DOHH2 (cell line): ENCODE measurements around the gene LMCD1.

Source experiments
- EZH2phosphoT487 ChIP-seq: fragments of 200-600 bp; sonication (generic); IDR thresholded peaks from 2 replicates; pipeline ENCODE4 v1.6.1; 2017; ENCODE audit warnings: borderline replicate concordance, mild to moderate bottlenecking, antibody characterized with exemption, low read length, moderate library complexity, mixed read lengths
- TF ChIP-seq, protein P1 (sequence below): fragments of 200-600 bp; sonication (generic); IDR thresholded peaks from one replicate; pipeline ENCODE4 v1.5.1; 2014; ENCODE audit warnings: antibody characterized with exemption, mild to moderate bottlenecking, low read depth, low read length; ENCODE audit not compliant: poor library complexity, severe bottlenecking

GRCh38 chr3:8485943-8486342 lies 15.7 kb upstream of the LMCD1 start:
- TF ChIP-seq, protein P1, sequence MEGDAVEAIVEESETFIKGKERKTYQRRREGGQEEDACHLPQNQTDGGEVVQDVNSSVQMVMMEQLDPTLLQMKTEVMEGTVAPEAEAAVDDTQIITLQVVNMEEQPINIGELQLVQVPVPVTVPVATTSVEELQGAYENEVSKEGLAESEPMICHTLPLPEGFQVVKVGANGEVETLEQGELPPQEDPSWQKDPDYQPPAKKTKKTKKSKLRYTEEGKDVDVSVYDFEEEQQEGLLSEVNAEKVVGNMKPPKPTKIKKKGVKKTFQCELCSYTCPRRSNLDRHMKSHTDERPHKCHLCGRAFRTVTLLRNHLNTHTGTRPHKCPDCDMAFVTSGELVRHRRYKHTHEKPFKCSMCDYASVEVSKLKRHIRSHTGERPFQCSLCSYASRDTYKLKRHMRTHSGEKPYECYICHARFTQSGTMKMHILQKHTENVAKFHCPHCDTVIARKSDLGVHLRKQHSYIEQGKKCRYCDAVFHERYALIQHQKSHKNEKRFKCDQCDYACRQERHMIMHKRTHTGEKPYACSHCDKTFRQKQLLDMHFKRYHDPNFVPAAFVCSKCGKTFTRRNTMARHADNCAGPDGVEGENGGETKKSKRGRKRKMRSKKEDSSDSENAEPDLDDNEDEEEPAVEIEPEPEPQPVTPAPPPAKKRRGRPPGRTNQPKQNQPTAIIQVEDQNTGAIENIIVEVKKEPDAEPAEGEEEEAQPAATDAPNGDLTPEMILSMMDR = no peak
- TF ChIP-seq EZH2phosphoT487 = no peak
